CD4-positive, alpha-beta T cell treated with Interleukin-2 at 100 ng/mL for 4 hours (primary cell): ENCODE measurements around the gene FCER1G.

Experiments
- DNase-seq: peaks from one replicate; pipeline ENCODE4 v3.0.0-alpha.2; 2020; ENCODE audit warnings: low spot score

The FCER1G gene

DNA sequence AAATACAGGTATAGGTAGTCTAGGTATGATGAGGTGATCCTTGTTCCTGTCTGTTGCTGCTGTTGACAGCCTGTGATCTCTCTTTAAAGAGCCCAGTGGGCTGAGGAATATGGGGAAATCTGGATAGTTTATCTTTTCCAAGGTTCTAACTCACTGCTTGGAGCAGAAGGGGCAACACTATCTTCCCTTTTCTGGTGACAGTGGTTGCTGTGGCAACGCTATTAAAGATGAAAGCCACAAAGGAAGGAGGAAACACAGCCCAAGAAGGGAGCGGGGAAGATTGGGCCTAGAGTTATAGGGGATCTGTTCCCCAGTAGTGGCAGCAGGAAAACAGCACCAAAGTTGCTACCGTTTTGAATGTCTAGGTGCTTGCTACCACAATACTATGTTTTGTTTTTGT is 52.2 kb downstream of the FCER1G start:
- DNase-seq = no peak
